ENCODE results near the gene RPS6KL1.

DNA sequence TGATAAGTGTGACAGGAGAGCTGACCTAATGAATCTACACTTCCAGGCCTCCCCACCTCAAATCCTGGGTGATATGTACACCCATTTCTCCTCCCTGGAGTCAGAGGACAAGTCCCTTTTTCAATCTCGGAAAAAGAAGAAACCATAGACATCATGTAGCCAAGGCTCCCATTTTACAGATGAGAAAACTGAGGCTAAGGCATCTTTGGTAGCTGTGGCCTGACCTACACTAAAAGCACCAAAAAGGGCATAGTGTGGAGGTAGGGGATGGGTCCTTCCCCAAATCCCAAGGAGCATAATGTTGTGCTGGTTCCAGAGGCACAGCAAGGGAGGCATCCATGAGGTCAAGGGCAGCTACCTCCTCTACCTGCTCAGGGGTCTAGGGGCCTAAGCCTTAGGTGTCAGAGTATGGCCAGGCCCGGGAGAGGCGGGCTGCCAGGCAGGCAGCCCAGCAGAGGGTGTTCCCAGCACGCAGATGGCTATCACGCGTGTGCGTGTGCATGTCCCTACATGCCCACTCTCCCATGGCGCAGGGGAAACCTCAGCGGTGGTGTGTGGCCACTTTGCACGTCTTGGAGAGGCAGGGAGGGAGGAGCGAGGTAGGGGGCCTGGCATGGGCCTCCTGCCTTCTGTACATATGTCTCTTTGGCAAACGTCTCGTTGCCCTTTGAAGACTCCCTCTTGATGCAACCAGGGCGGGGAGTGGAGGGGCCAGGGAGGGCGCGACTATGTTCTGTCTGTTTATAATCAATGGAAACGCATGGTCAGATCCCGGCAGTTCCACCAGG lies 29.8 kb upstream of the RPS6KL1 start:
- TF ChIP-seq CTCF (IDR thresholded peaks at IDR 0.05; ENCODE audit: borderline replicate concordance, extremely low read depth, low read length, poor library complexity, severe bottlenecking), result no peak
- no peak for TF ChIP-seq EZH2 (IDR thresholded peaks at IDR 0.05; ENCODE audit: borderline replicate concordance, low read depth, low read length, severe bottlenecking)

Data from DND-41 (cell line).